Retinal pigment epithelial cell (primary cell): ENCODE data around the gene MCTP1.

ENCODE experiments used
- DNase-seq: peaks from one replicate; pipeline ENCODE4 v3.0.0-alpha.2; 2010; ENCODE audit warnings: low read depth
- H3K4me3 ChIP-seq: 2 replicates; pipeline ENCODE4 v1.5.1; 2011; ENCODE audit warnings: mild to moderate bottlenecking, low read length, control low read depth, moderate library complexity
- CTCF ChIP-seq: conservative IDR thresholded peaks from 2 replicates; pipeline ENCODE4 v1.5.1; 2011; ENCODE audit warnings: low read depth, low read length, control low read depth, inconsistent platforms

The MCTP1 gene

GRCh38 chr5:95081982-95082381 is 202.9 kb downstream of the MCTP1 start:
- no peak for TF ChIP-seq CTCF
- H3K4me3 ChIP-seq, result peak overlapping the region; percentile 75

GRCh38 chr5:95081500-95081960 is 203.4 kb downstream of the MCTP1 start:
- H3K4me3 ChIP-seq, result peak overlapping the region; percentile 75
- DNase-seq, result peak; percentile 89
- no peak for TF ChIP-seq CTCF

More at GRCh38 chr5:95081982-95082381, 202.9 kb downstream of the MCTP1 start:
- no peak for DNase-seq

- peak overlapping the region; percentile 75 for H3K4me3 ChIP-seq
- no peak for TF ChIP-seq CTCF
- peak; percentile 52 for DNase-seq
These were observed 204.5 kb downstream of the MCTP1 start for GRCh38 chr5:95080441-95080840.

GRCh38 chr5:95080030-95080429 is 204.9 kb downstream of the MCTP1 start:
- TF ChIP-seq CTCF, result no peak
- DNase-seq, result no peak
- peak overlapping the region; percentile 75 for H3K4me3 ChIP-seq

GRCh38 chr5:95078868-95079267 is 206.0 kb downstream of the MCTP1 start:
- DNase-seq, result no peak
- no peak for TF ChIP-seq CTCF
- H3K4me3 ChIP-seq, result peak overlapping the region; percentile 75

GRCh38 chr5:95076395-95077185 is 208.3 kb downstream of the MCTP1 start:
- no peak for TF ChIP-seq CTCF
- H3K4me3 ChIP-seq, result no peak overlapping the region
- no peak for DNase-seq

GRCh38 chr5:95075111-95075510 is 209.8 kb downstream of the MCTP1 start:
- TF ChIP-seq CTCF, result no peak
- no peak overlapping the region for H3K4me3 ChIP-seq
- DNase-seq, result no peak
